Thoracic aorta (tissue), 2 donors: ENCODE data around the gene IFNA16. TPM values are rescaled to one million over a fixed set of nuclear protein-coding genes. Genes with fewer than 3 reads are reported as not detected.
"Not testable (repeated sequence)": the region's sequence is repeated elsewhere in the genome, so short reads cannot be mapped to it uniquely, and the experiment has no call there.

Experiments used
- ATAC-seq: fragments of 150-250 bp; one replicate; pipeline ENCODE4 v1.8.0; 2017; ENCODE audit warnings: low read depth; ENCODE audit not compliant: insufficient number of reproducible peaks, low FRiP score
- DNase-seq: peaks from one replicate; pipeline ENCODE4 v3.0.0-alpha.2; 2020; ENCODE audit warnings: low spot score
- H3K27ac ChIP-seq, 2 donors: fragments of 200-600 bp; sonication (generic); 1 replicate in 1 of 2; 2 replicates in 1 of 2; pipeline ENCODE4 v1.5.1; 2016; ENCODE audit warnings: mild to moderate bottlenecking in 2 of 2, moderate library complexity in 2 of 2
- H3K27me3 ChIP-seq: fragments of 200-600 bp; sonication (generic); replicated peaks from 2 replicates; pipeline ENCODE4 v1.6.0; 2016; ENCODE audit warnings: mild to moderate bottlenecking; ENCODE audit not compliant: insufficient read depth
- H3K36me3 ChIP-seq: fragments of 200-600 bp; sonication (generic); one replicate; pipeline ENCODE4 v1.5.1; 2016
- H3K4me1 ChIP-seq, 2 donors: fragments of 200-600 bp; sonication (generic); 1 replicate in 1 of 2; 2 replicates in 1 of 2; pipeline versions ENCODE4 v1.5.1 to v1.6.0; 2016; ENCODE audit warnings: low read depth in 2 of 2, mild to moderate bottlenecking in 1 of 2; ENCODE audit not compliant: control insufficient read depth in 1 of 2
- H3K4me3 ChIP-seq: fragments of 200-600 bp; sonication (generic); 2 replicates; pipeline ENCODE4 v1.5.1; 2016; ENCODE audit warnings: mild to moderate bottlenecking
- H3K9me3 ChIP-seq: fragments of 200-600 bp; sonication (generic); 2 replicates; pipeline ENCODE4 v1.5.1; 2016
- CTCF ChIP-seq: fragments of 200-600 bp; sonication (generic); IDR thresholded peaks from one replicate; pipeline ENCODE4 v1.5.1; 2019; ENCODE audit warnings: antibody characterized with exemption
- total RNA-seq, 2 donors: library from RNA; depleted of rRNA; stranded (reverse); fragments of >200 nt; gene quantifications; one replicate each; pipeline versions ENCODE4 v1.1.0 to v1.2.3, GENCODE V29; 2016

Gene IFNA16
- total RNA-seq, result not detected

GRCh38 chr9:21217211-21217610 lies at the start of gene IFNA16:
IFNA16 (minus strand) TSS chr9:21217311; CDS start chr9:21217305, 6 bp downstream.
- not testable (repeated sequence) for H3K9me3 ChIP-seq, H3K36me3 ChIP-seq, H3K27ac ChIP-seq, DNase-seq, H3K4me1 ChIP-seq, H3K4me3 ChIP-seq, ATAC-seq, H3K27me3 ChIP-seq

GRCh38 chr9:21265421-21266189 lies 48.5 kb upstream of the IFNA16 start:
- Histone ChIP-seq H3K4me1 (no peaks in the 10 kb centered on the region), H3K27me3 (no peaks in the 10 kb centered on the region), H3K36me3 (no peaks in the 10 kb centered on the region), H3K9me3 (no peaks in the 10 kb centered on the region), H3K4me3 (no peak overlapping the region), H3K27ac (no peak overlapping the region)
- DNase-seq (no peak), ATAC-seq (no peak)
- TF ChIP-seq CTCF, result no peak

GRCh38 chr9:21255538-21256212 lies 38.6 kb upstream of the IFNA16 start:
- TF ChIP-seq CTCF, result no peak
- ATAC-seq (no peak), DNase-seq (no peak)
- H3K9me3 ChIP-seq, result no peaks in the 10 kb centered on the region
- H3K4me1 ChIP-seq, result peaks cover 0 to 3% of the 10 kb centered on the region in 2 donors
- H3K4me3 ChIP-seq, result no peak overlapping the region
- no peaks in the 10 kb centered on the region for H3K27me3 ChIP-seq
- H3K27ac ChIP-seq, result no peak overlapping the region
- H3K36me3 ChIP-seq, result no peaks in the 10 kb centered on the region

- Histone ChIP-seq H3K27me3 (no peaks in the 10 kb centered on the region), H3K4me3 (no peak overlapping the region), H3K27ac (no peak overlapping the region), H3K4me1 (peaks cover 0 to 3% of the 10 kb centered on the region in 2 donors), H3K9me3 (no peaks in the 10 kb centered on the region), H3K36me3 (no peaks in the 10 kb centered on the region)
- DNase-seq (no peak), ATAC-seq (peak; percentile 39)
- TF ChIP-seq CTCF, result peak; percentile 27
Observed at GRCh38 chr9:21252721-21253547, 35.8 kb upstream of the IFNA16 start.

GRCh38 chr9:21251638-21252037 lies 34.5 kb upstream of the IFNA16 start:
- DNase-seq (no peak), ATAC-seq (no peak)
- no peak overlapping the region for H3K27ac ChIP-seq
- H3K4me3 ChIP-seq, result no peak overlapping the region
- no peak for TF ChIP-seq CTCF
- no peaks in the 10 kb centered on the region for H3K9me3 ChIP-seq
- H3K4me1 ChIP-seq, result peaks cover 0 to 3% of the 10 kb centered on the region in 2 donors
- H3K27me3 ChIP-seq, result no peaks in the 10 kb centered on the region
- H3K36me3 ChIP-seq, result no peaks in the 10 kb centered on the region
